Lower leg skin (tissue), 3 donors: ENCODE data around the gene PAX7.

Experiments used
- POLR2A ChIP-seq, 2 donors: fragments of 450-650 bp; IDR thresholded peaks; one replicate each; pipeline ENCODE4 v1.6.1; 2016 to 2017; ENCODE audit warnings: antibody characterized with exemption in 2 of 2, mild to moderate bottlenecking in 1 of 2, moderate library complexity in 1 of 2
- TF ChIP-seq, protein P1 (sequence below), 3 donors: fragments of 450-650 bp; IDR thresholded peaks; one replicate each; pipeline ENCODE4 v1.5.1; 2016; ENCODE audit warnings: antibody characterized with exemption in 3 of 3, mild to moderate bottlenecking in 3 of 3, moderate library complexity in 2 of 3

DNA sequence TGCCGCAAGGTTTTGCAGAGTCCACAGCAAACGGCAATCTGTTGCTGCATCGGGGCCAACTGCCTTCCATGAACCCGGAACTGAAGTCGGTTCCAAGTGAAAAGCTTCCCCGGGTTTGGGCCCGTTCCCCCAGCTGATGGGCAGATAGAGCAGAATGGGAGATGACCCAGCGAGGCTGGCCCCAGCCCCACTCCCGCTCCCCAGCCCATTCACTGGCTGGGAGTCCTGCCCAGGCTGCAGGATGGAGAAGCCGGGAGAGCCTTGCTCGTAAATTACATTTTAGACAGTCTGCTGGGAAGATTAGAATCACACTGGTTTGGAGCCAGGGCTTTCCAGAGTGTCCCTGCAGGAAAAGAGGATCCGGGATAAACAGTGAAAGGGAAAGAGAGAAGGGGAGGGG lies 31.6 kb upstream of the PAX7 start:
- TF ChIP-seq, protein P1, sequence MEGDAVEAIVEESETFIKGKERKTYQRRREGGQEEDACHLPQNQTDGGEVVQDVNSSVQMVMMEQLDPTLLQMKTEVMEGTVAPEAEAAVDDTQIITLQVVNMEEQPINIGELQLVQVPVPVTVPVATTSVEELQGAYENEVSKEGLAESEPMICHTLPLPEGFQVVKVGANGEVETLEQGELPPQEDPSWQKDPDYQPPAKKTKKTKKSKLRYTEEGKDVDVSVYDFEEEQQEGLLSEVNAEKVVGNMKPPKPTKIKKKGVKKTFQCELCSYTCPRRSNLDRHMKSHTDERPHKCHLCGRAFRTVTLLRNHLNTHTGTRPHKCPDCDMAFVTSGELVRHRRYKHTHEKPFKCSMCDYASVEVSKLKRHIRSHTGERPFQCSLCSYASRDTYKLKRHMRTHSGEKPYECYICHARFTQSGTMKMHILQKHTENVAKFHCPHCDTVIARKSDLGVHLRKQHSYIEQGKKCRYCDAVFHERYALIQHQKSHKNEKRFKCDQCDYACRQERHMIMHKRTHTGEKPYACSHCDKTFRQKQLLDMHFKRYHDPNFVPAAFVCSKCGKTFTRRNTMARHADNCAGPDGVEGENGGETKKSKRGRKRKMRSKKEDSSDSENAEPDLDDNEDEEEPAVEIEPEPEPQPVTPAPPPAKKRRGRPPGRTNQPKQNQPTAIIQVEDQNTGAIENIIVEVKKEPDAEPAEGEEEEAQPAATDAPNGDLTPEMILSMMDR (IDR thresholded peaks at IDR 0.05): no peak
- TF ChIP-seq POLR2A (IDR thresholded peaks at IDR 0.05): no peak
